Measurements from ENCODE around the gene TEDC1.

The TEDC1 gene

GRCh38 chr14:105446971-105447370, 44.1 kb upstream of the TEDC1 start:
- no peak for DNase-seq (ENCODE audit: low read depth)
- no peak overlapping the region for H3K4me3 ChIP-seq (ENCODE audit: low read length)
- no peak for TF ChIP-seq CTCF (conservative IDR thresholded peaks at IDR 0.05; ENCODE audit: low read length)

GRCh38 chr14:105447651-105448640, 43.1 kb upstream of the TEDC1 start:
- DNase-seq (ENCODE audit: low read depth) = no peak
- TF ChIP-seq CTCF (conservative IDR thresholded peaks at IDR 0.05; ENCODE audit: low read length) = no peak
- no peak overlapping the region for H3K4me3 ChIP-seq (ENCODE audit: low read length)

- DNase-seq (ENCODE audit: low read depth) = peak; percentile 54
- TF ChIP-seq CTCF (conservative IDR thresholded peaks at IDR 0.05; ENCODE audit: low read length) = peak; percentile 75
- H3K4me3 ChIP-seq (ENCODE audit: low read length) = no peak overlapping the region
Observed at GRCh38 chr14:105448706-105449111, 42.3 kb upstream of the TEDC1 start.

GRCh38 chr14:105449276-105450122, 41.5 kb upstream of the TEDC1 start:
- no peak for DNase-seq (ENCODE audit: low read depth)
- no peak overlapping the region for H3K4me3 ChIP-seq (ENCODE audit: low read length)
- TF ChIP-seq CTCF (conservative IDR thresholded peaks at IDR 0.05; ENCODE audit: low read length) = no peak

- TF ChIP-seq CTCF (conservative IDR thresholded peaks at IDR 0.05; ENCODE audit: low read length) = no peak
- no peak for DNase-seq (ENCODE audit: low read depth)
- no peak overlapping the region for H3K4me3 ChIP-seq (ENCODE audit: low read length)
Observed at GRCh38 chr14:105450123-105450505, 40.9 kb upstream of the TEDC1 start.

GRCh38 chr14:105450864-105451720, 40.0 kb upstream of the TEDC1 start:
- DNase-seq (ENCODE audit: low read depth) = no peak
- no peak overlapping the region for H3K4me3 ChIP-seq (ENCODE audit: low read length)
- TF ChIP-seq CTCF (conservative IDR thresholded peaks at IDR 0.05; ENCODE audit: low read length) = no peak
